Keratinocyte (primary cell): ENCODE measurements around the gene SMAP1.

Experiments used
- EZH2 ChIP-seq: IDR thresholded peaks from one replicate; pipeline ENCODE4 v1.6.1; 2012; ENCODE audit warnings: inconsistent platforms, mild to moderate bottlenecking, low read length, moderate library complexity
- TF ChIP-seq, protein P1 (sequence below), 3 experiments: IDR thresholded peaks in 1 of 3; conservative IDR thresholded peaks in 1 of 3; optimal IDR thresholded peaks in 1 of 3; 2 replicates in 2 of 3; 3 replicates in 1 of 3; pipeline versions ENCODE3 to v1.5.1; 2011; ENCODE audit warnings: low read length in 3 of 3, mild to moderate bottlenecking in 3 of 3, moderate library complexity in 2 of 3, control low read depth in 1 of 3, inconsistent platforms in 1 of 3; ENCODE audit not compliant: insufficient read depth in 2 of 3; ENCODE audit errors: extremely low read depth in 1 of 3

DNA sequence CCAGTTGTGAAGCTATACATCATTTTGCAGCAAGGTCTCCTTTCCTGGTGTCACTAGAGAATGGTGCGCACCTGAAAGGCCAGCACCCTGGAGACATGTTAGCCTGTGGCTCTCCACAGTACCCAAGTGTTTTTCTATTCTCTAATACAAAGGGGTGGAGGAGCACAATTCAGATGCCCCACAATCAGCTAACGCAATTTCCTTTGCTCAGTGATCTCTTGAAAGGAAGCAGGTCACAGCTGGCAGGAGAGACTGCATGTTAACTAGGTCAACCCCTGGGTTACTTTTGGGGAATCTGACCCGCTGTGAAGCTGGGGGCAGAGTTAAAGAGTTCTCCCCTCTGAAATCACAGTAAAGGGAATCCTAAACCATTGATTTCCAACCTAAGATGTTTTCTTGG, 196.7 kb downstream of the SMAP1 start:
- TF ChIP-seq, protein P1, sequence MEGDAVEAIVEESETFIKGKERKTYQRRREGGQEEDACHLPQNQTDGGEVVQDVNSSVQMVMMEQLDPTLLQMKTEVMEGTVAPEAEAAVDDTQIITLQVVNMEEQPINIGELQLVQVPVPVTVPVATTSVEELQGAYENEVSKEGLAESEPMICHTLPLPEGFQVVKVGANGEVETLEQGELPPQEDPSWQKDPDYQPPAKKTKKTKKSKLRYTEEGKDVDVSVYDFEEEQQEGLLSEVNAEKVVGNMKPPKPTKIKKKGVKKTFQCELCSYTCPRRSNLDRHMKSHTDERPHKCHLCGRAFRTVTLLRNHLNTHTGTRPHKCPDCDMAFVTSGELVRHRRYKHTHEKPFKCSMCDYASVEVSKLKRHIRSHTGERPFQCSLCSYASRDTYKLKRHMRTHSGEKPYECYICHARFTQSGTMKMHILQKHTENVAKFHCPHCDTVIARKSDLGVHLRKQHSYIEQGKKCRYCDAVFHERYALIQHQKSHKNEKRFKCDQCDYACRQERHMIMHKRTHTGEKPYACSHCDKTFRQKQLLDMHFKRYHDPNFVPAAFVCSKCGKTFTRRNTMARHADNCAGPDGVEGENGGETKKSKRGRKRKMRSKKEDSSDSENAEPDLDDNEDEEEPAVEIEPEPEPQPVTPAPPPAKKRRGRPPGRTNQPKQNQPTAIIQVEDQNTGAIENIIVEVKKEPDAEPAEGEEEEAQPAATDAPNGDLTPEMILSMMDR (optimal IDR thresholded peaks at IDR 0.05 in 1 of 3, IDR thresholded peaks at IDR 0.05 in 1 of 3, conservative IDR thresholded peaks at IDR 0.05 in 1 of 3; ENCODE audit: extremely low read depth in 1 of 3, insufficient read depth in 2 of 3, low read length in 3 of 3): no peak
- no peak for TF ChIP-seq EZH2
